ENCODE measurements around the gene CMYA5.

Gene CMYA5

DNA sequence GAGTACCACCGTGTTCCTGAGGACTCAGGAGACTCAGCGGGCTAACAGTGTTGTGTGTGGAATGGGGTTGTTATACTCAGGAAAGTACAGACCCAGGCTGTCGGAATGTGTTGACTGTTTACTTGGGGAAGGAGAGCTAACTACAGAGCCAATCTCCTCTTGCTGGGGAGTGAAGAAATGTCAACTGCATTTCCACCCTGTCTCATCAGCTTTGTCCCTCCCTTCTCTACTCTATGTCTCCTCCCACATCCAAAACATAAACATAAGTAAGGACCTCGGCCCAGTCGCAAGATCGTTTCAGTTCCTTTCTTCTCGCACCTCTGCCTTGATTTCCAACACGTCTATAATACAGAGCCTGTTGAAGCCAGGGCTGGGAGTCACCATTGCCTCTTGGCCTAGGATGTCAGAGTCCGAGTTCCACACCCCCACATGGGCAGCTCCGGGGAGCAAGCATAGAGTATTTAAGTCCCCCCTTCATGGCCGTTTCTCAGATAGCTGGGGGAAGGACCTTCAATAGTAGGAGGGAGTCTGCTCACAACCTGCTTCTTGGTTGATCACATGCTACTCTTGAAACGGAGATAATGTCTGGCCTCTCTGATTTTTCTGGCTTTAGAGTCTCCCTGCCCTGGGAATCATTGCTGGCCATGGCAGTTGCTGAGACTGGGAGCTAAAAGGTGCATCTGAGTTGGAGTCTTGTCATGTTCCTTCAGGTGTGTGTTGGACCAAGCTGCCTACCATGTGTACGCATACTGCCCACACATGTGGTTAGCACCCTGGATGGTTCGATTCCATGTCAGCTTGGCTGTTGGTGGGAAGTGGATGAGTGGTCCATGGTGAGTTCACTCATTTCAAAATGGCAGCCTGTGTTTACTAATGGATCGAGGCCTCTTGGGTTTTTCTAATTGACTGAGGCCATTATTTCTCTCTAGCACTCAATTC lies 154.1 kb downstream of the CMYA5 start:
- DNase-seq (ENCODE audit: low read depth) = no peak
- H3K4me3 ChIP-seq (ENCODE audit: control insufficient read depth, low read depth, low read length) = no peak overlapping the region
- TF ChIP-seq, protein P1, sequence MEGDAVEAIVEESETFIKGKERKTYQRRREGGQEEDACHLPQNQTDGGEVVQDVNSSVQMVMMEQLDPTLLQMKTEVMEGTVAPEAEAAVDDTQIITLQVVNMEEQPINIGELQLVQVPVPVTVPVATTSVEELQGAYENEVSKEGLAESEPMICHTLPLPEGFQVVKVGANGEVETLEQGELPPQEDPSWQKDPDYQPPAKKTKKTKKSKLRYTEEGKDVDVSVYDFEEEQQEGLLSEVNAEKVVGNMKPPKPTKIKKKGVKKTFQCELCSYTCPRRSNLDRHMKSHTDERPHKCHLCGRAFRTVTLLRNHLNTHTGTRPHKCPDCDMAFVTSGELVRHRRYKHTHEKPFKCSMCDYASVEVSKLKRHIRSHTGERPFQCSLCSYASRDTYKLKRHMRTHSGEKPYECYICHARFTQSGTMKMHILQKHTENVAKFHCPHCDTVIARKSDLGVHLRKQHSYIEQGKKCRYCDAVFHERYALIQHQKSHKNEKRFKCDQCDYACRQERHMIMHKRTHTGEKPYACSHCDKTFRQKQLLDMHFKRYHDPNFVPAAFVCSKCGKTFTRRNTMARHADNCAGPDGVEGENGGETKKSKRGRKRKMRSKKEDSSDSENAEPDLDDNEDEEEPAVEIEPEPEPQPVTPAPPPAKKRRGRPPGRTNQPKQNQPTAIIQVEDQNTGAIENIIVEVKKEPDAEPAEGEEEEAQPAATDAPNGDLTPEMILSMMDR (conservative IDR thresholded peaks at IDR 0.05; ENCODE audit: control insufficient read depth, insufficient read depth, low read depth, low read length) = no peak

DNA sequence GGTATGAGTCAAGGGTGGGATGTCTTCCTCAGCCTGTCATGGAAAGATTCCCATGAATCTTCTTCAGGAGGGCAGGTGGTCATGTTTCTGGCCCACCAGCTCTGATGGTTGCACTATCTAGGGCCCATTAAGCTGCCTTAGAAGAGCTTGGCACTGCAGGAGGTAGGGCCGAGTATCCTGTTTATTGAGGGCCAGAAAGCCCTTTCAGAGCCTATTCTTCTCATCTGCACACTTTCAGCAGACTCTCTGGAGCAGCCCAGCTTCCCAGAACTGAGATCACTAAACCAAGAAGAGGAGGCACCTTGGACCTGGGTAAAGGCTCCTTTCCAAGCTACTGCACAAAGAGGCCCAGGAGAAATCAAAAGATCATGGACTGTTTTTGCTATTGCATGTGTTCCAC lies 154.9 kb downstream of the CMYA5 start:
- TF ChIP-seq, protein P1 (conservative IDR thresholded peaks at IDR 0.05; ENCODE audit: control insufficient read depth, insufficient read depth, low read depth, low read length) = no peak
- no peak for DNase-seq (ENCODE audit: low read depth)
- no peak overlapping the region for H3K4me3 ChIP-seq (ENCODE audit: control insufficient read depth, low read depth, low read length)

DNA sequence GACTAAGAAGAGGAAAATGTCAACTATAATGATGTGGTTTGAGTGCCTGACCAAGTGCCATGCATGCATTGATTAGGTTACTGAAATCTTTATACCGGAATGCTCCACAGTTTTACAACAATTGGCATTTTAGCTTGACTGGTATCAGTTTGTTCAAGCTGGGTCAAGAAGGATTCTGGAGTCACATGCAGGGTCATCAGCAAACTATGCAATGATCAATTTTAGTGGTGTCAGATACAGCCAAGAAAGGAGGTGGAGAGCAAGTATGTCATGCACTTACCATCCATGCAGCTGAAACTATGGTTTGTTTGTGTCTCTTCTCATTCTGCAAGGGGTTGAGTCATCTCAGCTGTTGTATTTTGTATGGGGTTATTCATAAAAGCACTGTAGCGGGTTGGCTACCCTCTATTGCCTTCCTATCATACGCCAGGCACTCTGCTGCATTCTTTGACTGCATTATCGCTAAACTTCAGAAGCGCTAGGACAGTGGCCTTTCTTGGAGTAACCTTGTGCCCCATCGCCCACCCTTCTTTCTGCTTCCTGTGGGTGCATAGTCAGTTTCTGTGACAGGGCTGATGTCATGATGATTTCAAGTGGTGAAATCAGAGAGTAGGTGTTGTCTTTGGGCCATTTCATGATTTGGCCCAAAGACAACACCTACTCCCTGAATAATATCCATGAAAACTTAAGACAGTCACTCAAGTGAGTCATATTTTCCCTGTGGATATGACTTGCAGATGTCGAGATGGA lies 156.0 kb downstream of the CMYA5 start:
- peak; percentile 96 for DNase-seq (ENCODE audit: low read depth)
- peak overlapping the region; percentile 17 for H3K4me3 ChIP-seq (ENCODE audit: control insufficient read depth, low read depth, low read length)
- TF ChIP-seq, protein P1 (conservative IDR thresholded peaks at IDR 0.05; ENCODE audit: control insufficient read depth, insufficient read depth, low read depth, low read length) = no peak

DNA sequence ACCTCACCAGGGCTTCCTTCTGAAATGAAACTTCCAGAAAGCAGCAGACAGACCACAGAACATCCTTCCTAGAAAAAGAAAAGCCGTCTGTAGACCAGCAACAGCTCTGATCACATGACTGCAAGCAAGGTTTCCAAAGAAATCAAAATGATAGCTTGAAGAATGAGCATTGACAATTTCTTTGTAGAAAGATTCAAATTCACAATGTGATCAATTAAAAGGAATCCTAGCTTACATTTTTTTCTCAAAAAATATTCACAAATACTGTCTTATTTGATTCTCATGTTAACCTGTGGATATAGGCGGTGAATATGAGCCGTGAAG lies 156.5 kb downstream of the CMYA5 start:
- no peak for DNase-seq (ENCODE audit: low read depth)
- TF ChIP-seq, protein P1 (conservative IDR thresholded peaks at IDR 0.05; ENCODE audit: control insufficient read depth, insufficient read depth, low read depth, low read length) = no peak
- no peak overlapping the region for H3K4me3 ChIP-seq (ENCODE audit: control insufficient read depth, low read depth, low read length)

DNA sequence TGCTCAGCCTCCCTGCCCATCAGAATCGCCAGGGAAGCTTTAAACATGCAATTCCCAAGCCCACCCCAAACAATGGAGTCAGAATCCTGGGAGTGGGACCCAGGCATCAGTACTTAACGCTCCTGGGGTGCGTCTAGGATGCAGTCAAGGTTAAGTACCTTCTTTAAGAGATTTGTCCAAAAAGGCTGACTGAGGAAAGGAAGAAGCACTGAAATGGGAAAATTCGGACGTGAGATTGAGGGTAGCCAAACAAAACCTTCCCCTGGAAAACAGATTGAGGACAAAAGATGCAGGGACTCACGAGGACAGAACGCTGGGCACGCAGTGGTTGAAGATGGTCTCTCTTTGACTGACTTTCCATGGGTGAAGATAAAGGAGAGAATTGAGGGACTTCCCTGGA lies 157.9 kb downstream of the CMYA5 start:
- no peak for DNase-seq (ENCODE audit: low read depth)
- no peak overlapping the region for H3K4me3 ChIP-seq (ENCODE audit: control insufficient read depth, low read depth, low read length)
- TF ChIP-seq, protein P1 (conservative IDR thresholded peaks at IDR 0.05; ENCODE audit: control insufficient read depth, insufficient read depth, low read depth, low read length) = no peak

DNA sequence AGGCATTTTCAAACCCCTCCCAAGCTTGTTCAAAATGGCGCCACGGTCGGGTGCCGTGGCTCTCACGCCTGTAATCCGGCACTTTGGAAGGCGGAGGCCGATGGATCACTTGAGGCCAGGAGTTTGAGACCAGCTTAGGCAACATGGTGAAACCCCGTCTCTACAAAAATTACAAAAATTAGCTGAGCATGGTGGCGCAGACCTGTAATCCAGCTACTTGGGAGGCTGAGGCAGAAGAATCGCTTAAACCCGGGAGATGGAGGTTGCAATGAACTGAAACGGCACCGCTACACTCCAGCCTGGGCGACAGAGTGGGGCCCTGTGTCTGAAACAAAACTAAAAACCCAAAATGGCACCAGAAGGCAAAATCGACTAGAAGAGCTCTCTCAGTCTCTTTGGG lies 159.4 kb downstream of the CMYA5 start:
- TF ChIP-seq, protein P1 (conservative IDR thresholded peaks at IDR 0.05; ENCODE audit: control insufficient read depth, insufficient read depth, low read depth, low read length) = no peak
- DNase-seq (ENCODE audit: low read depth) = no peak
- H3K4me3 ChIP-seq (ENCODE audit: control insufficient read depth, low read depth, low read length) = no peak overlapping the region
